Astrocyte (in vitro differentiated cells and primary cell): Measurements from ENCODE around the gene ICA1.

Experiments used
- CTCF ChIP-seq: IDR thresholded peaks from 2 replicates; pipeline ENCODE4 v1.5.1; 2011; ENCODE audit warnings: low read depth, mild to moderate bottlenecking, inconsistent platforms, low read length, moderate library complexity; ENCODE audit not compliant: insufficient read depth
- EZH2 ChIP-seq: IDR thresholded peaks from 2 replicates; pipeline ENCODE4 v1.6.1; 2012; ENCODE audit warnings: mild to moderate bottlenecking, low read length, inconsistent platforms; ENCODE audit not compliant: insufficient read depth

GRCh38 chr7:8210845-8211724, 50.9 kb downstream of the ICA1 start:
- TF ChIP-seq CTCF (no peak), EZH2 (no peak)
